Measurements from ENCODE around the gene ODC1.
"Not testable (repeated sequence)": the region's sequence is repeated elsewhere in the genome, so short reads cannot be mapped to it uniquely, and the experiment has no call there.

ODC1 gene

DNA sequence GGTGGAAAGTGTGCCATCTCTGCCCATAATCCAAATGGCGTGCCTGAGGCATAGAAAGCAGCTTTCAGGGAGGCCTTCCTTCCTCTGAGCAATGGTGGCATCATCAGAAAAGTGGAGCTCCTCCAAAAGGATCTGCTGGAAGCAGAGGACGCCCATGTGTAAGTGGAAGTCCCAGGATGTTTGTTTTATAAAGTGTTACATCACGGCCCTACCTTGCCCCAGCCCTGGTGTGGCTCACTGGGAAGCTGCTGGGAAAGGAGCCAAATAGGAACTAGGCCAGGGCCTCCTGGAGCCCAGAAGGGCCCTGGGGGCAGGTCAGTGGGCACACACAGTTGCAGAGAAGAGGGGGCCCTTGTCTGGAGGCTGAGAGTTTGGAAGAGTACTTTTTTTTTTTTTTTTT, 4.2 kb upstream of the ODC1 start:
- DNase-seq, result no peak

GRCh38 chr2:10451819-10452218, 3.7 kb upstream of the ODC1 start:
- no peak for DNase-seq

DNA sequence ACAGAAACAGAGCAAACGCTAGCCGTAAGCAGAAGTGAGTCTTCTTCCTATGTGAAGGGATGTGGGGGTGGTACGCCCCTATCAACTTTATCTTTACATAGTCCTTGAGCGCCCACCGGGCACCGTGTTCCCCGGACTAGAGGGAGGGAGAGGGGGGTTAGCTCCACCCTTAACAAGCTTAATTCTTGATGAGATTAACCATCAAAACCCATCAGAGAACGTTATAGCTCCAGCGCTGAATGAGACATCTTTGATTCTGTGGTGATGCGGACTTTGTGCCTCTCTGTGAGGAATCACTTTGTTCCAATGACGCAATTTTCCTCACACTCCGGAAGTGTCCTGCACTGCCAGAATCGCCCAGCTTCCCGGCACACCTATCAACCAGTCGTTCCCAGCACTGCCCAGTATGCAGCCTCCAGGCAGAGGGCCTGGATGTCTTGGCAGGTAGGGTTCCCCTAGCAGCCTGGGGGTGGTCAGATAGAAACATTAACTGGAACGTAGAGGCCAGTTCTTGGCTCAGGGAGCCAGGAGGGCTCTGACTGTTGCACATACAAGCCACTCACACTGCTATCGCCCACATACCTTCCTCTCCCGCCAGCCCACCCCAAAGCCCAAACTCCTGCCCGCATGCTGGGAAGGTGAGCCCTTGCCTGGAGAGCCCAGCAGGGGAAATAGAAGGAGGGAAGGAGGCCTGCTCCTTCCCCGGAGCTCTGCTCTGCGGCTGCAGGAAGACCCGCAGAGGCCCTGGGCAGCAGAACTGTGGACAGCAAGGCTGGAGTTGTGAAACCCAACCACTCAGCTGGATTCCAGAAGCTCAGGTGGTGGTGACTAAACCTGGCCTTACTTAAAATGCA, 1.9 kb upstream of the ODC1 start:
- no peak for DNase-seq

DNA sequence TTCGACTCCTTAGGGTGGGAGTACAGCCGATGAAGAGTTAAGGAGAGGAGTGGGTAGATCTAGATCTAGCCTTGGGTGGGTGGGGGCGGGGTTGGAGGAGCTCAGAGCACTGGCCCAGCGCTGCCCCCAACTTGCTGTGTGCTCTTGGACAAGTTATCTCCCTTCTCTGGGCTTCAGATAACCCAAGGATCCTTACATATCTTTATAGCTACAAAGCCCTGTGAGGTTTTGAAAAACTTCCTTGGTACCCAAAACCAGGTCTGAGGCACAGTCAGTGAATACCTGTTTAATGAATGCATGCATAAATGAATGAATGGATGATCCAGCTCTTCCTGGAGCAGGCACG, 1.3 kb upstream of the ODC1 start:
- DNase-seq, result no peak

GRCh38 chr2:10448576-10449485, 704 bp upstream of the ODC1 start:
- DNase-seq, result peak; percentile 94

GRCh38 chr2:10447300-10447894, 730 bp downstream of the ODC1 start:
- peak; percentile 71 for DNase-seq

- no peak for DNase-seq
Observed at GRCh38 chr2:10446631-10447030, 1.5 kb downstream of the ODC1 start.

- DNase-seq, result no peak
Observed at GRCh38 chr2:10444463-10444862, 3.7 kb downstream of the ODC1 start.

DNA sequence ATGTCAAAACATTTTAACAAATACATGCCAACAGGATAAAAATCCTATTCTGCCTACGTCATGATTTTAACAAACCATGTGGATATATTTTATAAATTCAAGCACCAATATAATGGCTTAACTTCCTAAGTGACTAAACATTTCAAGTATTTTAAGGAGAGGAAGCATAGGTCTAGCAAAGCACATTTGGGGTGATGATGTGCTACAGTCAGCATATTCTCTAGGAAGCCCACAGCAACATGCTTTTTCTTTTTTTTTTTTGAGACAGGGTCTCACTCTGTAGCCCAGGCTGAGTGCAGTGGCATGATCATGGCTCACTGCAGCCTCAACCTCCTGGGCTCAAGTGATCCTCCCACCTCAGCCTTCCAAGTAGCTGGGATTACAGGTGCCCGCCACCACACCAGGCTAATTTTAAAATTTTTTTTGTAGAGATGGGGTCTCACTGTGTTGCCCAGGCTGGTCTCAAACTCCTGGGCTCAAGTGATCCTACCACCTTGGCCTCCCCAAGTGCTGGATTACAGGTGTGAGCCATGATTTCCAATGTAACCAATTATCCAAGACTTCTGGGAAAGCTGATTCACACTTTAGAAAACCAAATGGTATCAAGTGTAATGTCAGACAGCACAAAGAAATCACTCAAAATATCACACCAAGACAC, 5.5 kb downstream of the ODC1 start:
- DNase-seq, result not testable (repeated sequence)

- peak; percentile 26 for DNase-seq
Observed at GRCh38 chr2:10441948-10442347, 6.2 kb downstream of the ODC1 start.

GRCh38 chr2:10440736-10441135, 7.4 kb downstream of the ODC1 start:
- no peak for DNase-seq

GRCh38 chr2:10439971-10440370, 8.2 kb downstream of the ODC1 start:
- no peak for DNase-seq

GRCh38 chr2:10439185-10439879, 8.8 kb downstream of the ODC1 start:
- DNase-seq, result no peak

GRCh38 chr2:10438688-10439087, 9.4 kb downstream of the ODC1 start:
- DNase-seq, result no peak

DNA sequence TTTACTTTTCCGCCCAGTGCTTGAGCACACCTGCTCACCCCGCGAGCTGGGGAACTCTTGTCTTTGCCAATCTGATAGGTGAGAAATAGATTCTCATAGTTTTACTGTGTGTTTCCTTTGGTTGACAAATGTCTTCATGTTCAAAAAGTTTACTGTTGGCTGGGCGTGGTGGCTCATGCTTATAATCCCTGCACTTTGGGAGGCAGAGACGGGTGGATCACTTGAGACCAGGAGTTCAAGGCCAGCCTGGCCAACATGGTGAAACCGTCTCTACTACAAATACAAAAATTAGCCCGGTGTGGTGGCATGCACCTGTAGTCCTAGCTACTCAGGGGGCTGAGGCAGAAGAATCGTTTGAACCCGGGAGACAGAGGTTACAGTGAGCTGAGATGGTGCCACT, 10.3 kb downstream of the ODC1 start:
- no peak for DNase-seq

GRCh38 chr2:10436583-10437110, 11.5 kb downstream of the ODC1 start:
- DNase-seq, result no peak

DNA sequence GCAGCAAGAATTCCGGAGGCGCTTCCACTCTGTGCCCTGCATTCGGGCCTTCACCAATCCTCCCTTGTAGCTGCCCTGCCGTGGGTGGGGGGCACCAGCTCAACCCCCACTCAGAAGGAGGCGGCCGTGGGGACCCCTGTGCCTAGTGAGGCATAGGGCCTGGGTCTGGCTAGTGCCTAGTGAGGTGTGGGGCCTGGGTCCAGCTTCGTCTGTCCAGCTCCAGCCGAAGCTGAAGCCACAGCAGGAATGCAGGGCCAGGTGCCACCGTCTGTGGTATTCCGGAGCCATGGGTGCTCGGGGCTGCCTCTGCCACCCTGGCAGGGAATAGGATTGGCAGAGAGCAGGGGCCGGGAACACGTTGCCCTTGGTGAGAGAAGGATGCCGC, 12.3 kb downstream of the ODC1 start:
- no peak for DNase-seq

DNA sequence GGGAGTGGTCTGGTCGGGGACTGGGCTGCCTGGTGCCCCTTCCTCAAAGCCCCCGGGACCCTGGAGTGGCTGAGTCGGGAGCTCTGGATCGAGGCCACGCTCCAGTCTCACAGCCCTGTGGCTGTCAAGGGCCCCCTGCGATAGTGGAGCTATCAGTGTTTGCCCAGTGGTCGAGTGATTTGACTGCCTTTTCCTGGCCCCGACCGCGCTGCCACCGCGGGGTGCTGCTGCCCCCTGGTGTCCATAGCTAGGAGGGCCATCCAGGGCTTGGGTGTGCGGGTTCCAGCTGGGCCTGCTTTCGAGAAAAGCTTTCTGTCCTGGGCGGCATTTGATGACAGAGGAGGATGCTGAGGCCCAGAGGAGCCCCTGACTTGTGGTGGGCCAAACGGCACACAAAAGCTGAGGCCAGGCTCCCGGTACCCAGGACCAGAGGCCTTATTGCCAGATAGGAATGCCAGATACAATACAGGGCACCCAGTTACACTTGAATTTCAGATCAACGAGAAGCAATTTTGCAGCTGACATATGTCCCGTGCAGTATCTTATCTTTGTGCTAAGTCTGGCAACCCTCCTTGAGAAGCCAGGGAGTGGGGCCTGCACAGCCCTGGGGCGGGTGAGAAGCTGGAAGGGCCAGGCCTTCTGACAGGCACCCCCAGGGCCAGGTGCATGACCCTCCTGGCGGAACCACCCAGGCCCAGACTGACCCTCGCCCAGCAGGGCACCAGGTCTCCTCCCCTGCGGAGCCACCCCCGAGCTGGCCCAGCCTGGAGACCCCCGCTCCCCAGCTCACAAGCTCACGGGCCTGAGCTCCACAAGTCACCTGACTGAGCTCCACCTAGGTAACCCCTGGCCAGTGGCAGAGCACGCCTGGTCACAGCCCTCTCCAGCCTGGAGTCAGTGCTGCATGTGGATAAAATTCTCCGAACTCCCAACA, 13.0 kb downstream of the ODC1 start:
- peak; percentile 84 for DNase-seq

GRCh38 chr2:10433947-10434885, 13.9 kb downstream of the ODC1 start:
- DNase-seq, result no peak

All from suppressor macrophage treated with lipopolysaccharide for 4 hours (primary cell).